Measurements from ENCODE around the gene RFC3. TPM values are rescaled to one million over a fixed set of nuclear protein-coding genes. Genes with fewer than 3 reads are reported as not detected.

The RFC3 gene
- total and polyA plus RNA-seq, 2 of the 13 experiments (the other 11 are each of a cell fraction or from before 2014, with no cell fraction given) = 16.0 to 55.7 TPM

- WGBS (ENCODE audit: low lambda C conversion rate) = 27% methylated on average over 9 of the region's 9 CpGs
- Histone ChIP-seq H3K9me3 (ENCODE audit: low read length) (no peaks in the 10 kb centered on the region), H3K79me2 (ENCODE audit: insufficient read depth, low read length) (no peaks in the 10 kb centered on the region), H3K27me3 (ENCODE audit: control insufficient read depth in 1 of 2, insufficient read depth in 2 of 2, low read length in 2 of 2) (peaks cover 0 to 22% of the 10 kb centered on the region in 2 experiments; a peak in 2 of 5 replicates), H3K4me3 (replicated peaks in 1 of 3; ENCODE audit: insufficient read depth in 1 of 3, low read depth in 2 of 3, low read length in 3 of 3) (no peak overlapping the region), H3K4me2 (ENCODE audit: low read depth, low read length) (no peak overlapping the region), H3K36me3 (replicated peaks in 1 of 2; ENCODE audit: control insufficient read depth in 1 of 2, insufficient read depth in 2 of 2, low read length in 2 of 2) (no peaks in the 10 kb centered on the region), H4K20me1 (ENCODE audit: insufficient read depth, low read length) (no peaks in the 10 kb centered on the region), H2AFZ (ENCODE audit: low read length) (no peak overlapping the region), H3K9ac (ENCODE audit: insufficient read depth, low read depth, low read length) (no peak overlapping the region), H3K27ac (ENCODE audit: extremely low read length, insufficient read depth, low read length) (no peak overlapping the region), H3K4me1 (ENCODE audit: insufficient read depth, low read length) (no peaks in the 10 kb centered on the region)
- BruUV-seq (replicated peaks) = no TSS peak
- in situ Hi-C loops (cut with HindIII; ENCODE audit: extremely low pct_ligation_motif_present, low pct_unique_long_range_greater_than_20kb) (loop anchor here (25.0 kb wide), 1 partner anchor 1386 kb away; no protein-coding TSS in a partner anchor), intact Hi-C loops (cut with micrococcal nuclease; ENCODE audit: unreplicated experiment) (no loop called here)
- no peak for ATAC-seq
- DNase-seq (ENCODE audit: low spot score) = no peak
- POLR2A ChIA-PET = no interaction called here
- no peak for FAIRE-seq
- CTCF ChIA-PET (ENCODE audit: low intra/inter-chr PET ratio, low total read pairs) = no interaction called here
- no peak for TF ChIP-seq KIAA2018 (CRISPR knock-in tag; IDR thresholded peaks at IDR 0.05; ENCODE audit: borderline replicate concordance)
- no peak for TF ChIP-seq SOX6 (IDR thresholded peaks at IDR 0.05)
- no peak for TF ChIP-seq SOX6 (CRISPR knock-in tag; IDR thresholded peaks at IDR 0.05)
- no peak for TF ChIP-seq NAIF1 (CRISPR knock-in tag; IDR thresholded peaks at IDR 0.05; ENCODE audit: borderline replicate concordance)
Observed at GRCh38 chr13:33776239-33776881, 41.6 kb upstream of the RFC3 start.
